DND-41 (cell line): ENCODE results near the gene CNST.

ENCODE experiments used
- ATAC-seq: fragments of 200-7000 bp; cut with Tn5 transposase; 3 replicates; pipeline ENCODE4 v1.9.1; 2021; ENCODE audit warnings: low read depth; ENCODE audit not compliant: insufficient read depth
- DNase-seq: peaks from one replicate; pipeline ENCODE4 v3.0.0-alpha.2; 2020
- H2AFZ ChIP-seq: 2 replicates; pipeline ENCODE4 v1.6.0; 2012; ENCODE audit warnings: low read depth, low read length
- H3K27ac ChIP-seq: 2 replicates; pipeline ENCODE4 v1.5.1; 2012; ENCODE audit warnings: low read length, inconsistent platforms
- H3K27me3 ChIP-seq: fragments of 200-600 bp; sonication (generic); 2 replicates; pipeline ENCODE4 v1.6.0; 2012; ENCODE audit warnings: low read length, mild to moderate bottlenecking, inconsistent platforms; ENCODE audit not compliant: insufficient read depth, poor library complexity
- H3K36me3 ChIP-seq: 2 replicates; pipeline ENCODE4 v1.5.1; 2012; ENCODE audit warnings: low read length, inconsistent platforms; ENCODE audit not compliant: insufficient read depth
- H3K4me1 ChIP-seq: 2 replicates; pipeline ENCODE4 v1.5.1; 2012; ENCODE audit warnings: mild to moderate bottlenecking, low read length; ENCODE audit not compliant: insufficient read depth
- H3K4me2 ChIP-seq: 2 replicates; pipeline ENCODE4 v1.6.0; 2012; ENCODE audit warnings: mild to moderate bottlenecking, moderate library complexity, low read length, inconsistent platforms; ENCODE audit not compliant: insufficient read depth
- H3K4me3 ChIP-seq, 2 experiments: fragments of 200-600 bp in 1 of 2; shearing (Covaris generic) in 1 of 2; 2 replicates each; pipeline ENCODE4 v1.5.1; 2012 to 2016; ENCODE audit warnings: inconsistent platforms in 2 of 2, low read length in 2 of 2, mild to moderate bottlenecking in 2 of 2, low read depth in 1 of 2, moderate library complexity in 1 of 2
- H3K79me2 ChIP-seq: 2 replicates; pipeline ENCODE4 v1.6.0; 2012; ENCODE audit warnings: low read length, inconsistent platforms; ENCODE audit not compliant: insufficient read depth
- H3K9ac ChIP-seq: 2 replicates; pipeline ENCODE4 v1.6.0; 2012; ENCODE audit warnings: low read depth, mild to moderate bottlenecking, inconsistent platforms, low read length, moderate library complexity
- H3K9me3 ChIP-seq: 2 replicates; pipeline ENCODE4 v1.5.1; 2012; ENCODE audit warnings: low read length, moderate library complexity, mild to moderate bottlenecking, inconsistent platforms; ENCODE audit not compliant: insufficient read depth, severe bottlenecking
- H4K20me1 ChIP-seq: 2 replicates; pipeline ENCODE4 v1.6.0; 2012; ENCODE audit warnings: low read length; ENCODE audit not compliant: insufficient read depth
- EZH2 ChIP-seq: IDR thresholded peaks from 3 replicates; pipeline ENCODE4 v1.6.1; 2012; ENCODE audit warnings: borderline replicate concordance, low read depth, mild to moderate bottlenecking, moderate library complexity, low read length, inconsistent platforms; ENCODE audit not compliant: severe bottlenecking
- TF ChIP-seq, protein P1 (sequence below): IDR thresholded peaks from 2 replicates; pipeline ENCODE4 v1.5.1; 2012; ENCODE audit warnings: borderline replicate concordance, low read length, moderate library complexity, mild to moderate bottlenecking; ENCODE audit not compliant: poor library complexity, severe bottlenecking; ENCODE audit errors: extremely low read depth

Gene CNST

GRCh38 chr1:246680190-246680589, 113.9 kb downstream of the CNST start:
- Histone ChIP-seq H2AFZ (no peak overlapping the region), H3K4me2 (no peak overlapping the region), H3K9ac (no peak overlapping the region), H3K4me1 (no peaks in the 10 kb centered on the region), H3K4me3 (no peak overlapping the region), H4K20me1 (no peaks in the 10 kb centered on the region), H3K27me3 (no peaks in the 10 kb centered on the region), H3K36me3 (no peaks in the 10 kb centered on the region), H3K27ac (no peak overlapping the region), H3K9me3 (no peaks in the 10 kb centered on the region), H3K79me2 (no peaks in the 10 kb centered on the region)
- TF ChIP-seq, protein P1, sequence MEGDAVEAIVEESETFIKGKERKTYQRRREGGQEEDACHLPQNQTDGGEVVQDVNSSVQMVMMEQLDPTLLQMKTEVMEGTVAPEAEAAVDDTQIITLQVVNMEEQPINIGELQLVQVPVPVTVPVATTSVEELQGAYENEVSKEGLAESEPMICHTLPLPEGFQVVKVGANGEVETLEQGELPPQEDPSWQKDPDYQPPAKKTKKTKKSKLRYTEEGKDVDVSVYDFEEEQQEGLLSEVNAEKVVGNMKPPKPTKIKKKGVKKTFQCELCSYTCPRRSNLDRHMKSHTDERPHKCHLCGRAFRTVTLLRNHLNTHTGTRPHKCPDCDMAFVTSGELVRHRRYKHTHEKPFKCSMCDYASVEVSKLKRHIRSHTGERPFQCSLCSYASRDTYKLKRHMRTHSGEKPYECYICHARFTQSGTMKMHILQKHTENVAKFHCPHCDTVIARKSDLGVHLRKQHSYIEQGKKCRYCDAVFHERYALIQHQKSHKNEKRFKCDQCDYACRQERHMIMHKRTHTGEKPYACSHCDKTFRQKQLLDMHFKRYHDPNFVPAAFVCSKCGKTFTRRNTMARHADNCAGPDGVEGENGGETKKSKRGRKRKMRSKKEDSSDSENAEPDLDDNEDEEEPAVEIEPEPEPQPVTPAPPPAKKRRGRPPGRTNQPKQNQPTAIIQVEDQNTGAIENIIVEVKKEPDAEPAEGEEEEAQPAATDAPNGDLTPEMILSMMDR, result no peak
- TF ChIP-seq EZH2, result no peak
- no peak for ATAC-seq
- no peak for DNase-seq

DNA sequence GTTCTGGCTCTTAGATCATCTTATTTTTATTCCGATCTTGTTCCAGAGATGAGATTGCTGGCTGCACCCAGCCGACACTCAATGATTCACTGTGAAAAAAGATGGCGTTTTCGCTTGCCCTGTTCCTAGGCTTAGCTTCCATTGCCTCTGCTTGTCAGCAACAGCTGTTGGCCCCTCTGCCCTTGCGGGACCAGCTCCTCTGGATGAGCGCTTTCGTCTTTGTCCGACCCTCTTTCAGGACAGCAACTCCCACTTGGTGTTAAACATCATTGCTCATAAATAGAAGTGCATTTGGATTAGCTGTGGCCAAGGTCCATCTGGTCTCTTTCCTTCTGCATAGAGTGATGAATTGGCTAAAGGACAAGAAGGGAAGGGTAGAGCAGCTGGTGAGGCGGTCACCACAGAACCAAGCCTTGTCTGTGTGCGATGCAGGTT, 114.5 kb downstream of the CNST start:
- H3K79me2 ChIP-seq, result no peaks in the 10 kb centered on the region
- no peaks in the 10 kb centered on the region for H3K4me1 ChIP-seq
- DNase-seq (no peak), ATAC-seq (no peak)
- H3K9ac ChIP-seq, result no peak overlapping the region
- H3K27me3 ChIP-seq, result no peaks in the 10 kb centered on the region
- no peak overlapping the region for H3K27ac ChIP-seq
- no peak overlapping the region for H2AFZ ChIP-seq
- H3K36me3 ChIP-seq, result no peaks in the 10 kb centered on the region
- no peak overlapping the region for H3K4me3 ChIP-seq
- no peaks in the 10 kb centered on the region for H3K9me3 ChIP-seq
- no peaks in the 10 kb centered on the region for H4K20me1 ChIP-seq
- TF ChIP-seq, protein P1, result no peak
- no peak for TF ChIP-seq EZH2
- H3K4me2 ChIP-seq, result no peak overlapping the region

DNA sequence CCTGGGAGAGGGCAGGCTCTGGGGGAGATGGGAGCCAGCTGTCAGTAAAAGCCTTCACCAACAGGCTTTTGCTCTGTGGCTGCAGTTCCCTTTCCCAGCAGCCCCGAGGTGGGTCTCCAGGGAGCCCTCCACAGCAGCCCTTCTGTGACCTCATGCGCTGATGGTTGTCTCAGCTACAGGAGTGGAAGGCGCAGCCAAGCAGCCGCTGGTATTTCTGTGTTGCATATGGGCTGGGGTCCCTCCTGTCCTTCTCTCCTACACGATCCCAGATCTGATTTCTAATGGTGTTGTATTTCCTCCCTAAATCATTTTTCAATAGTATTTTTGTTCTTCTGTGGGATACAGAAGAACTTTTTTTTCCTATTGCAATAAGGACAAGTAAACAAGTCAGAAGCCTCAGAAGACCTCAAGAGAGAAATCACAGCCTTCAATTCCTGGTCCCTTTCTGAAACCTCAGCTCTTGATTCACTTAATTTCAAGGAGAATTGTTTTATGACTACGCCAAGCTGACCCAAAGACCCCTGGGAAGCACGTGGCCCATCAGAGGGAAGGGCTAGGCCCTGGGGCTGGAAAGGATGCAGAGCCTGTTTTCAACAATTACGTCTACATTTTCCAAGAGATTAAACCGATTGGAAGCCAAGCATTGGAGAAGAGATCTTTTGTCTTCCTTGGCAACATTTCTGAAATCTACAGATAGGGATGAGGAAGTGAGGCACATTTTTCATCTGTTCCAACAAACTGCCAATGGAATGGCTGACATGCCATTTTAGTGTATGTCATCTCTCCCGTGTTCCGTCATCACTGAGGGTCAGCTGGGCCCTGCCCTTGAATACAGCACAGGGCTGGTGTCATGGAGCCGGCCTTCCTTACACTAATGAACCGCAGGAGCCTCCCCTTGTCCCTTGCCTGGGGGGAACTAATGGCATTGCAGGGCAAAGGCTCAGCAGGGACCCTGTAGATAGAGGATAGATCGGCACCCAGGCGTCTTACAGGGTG, 115.9 kb downstream of the CNST start:
- ATAC-seq (peak; percentile 62), DNase-seq (no peak)
- Histone ChIP-seq H3K4me2 (no peak overlapping the region), H3K9ac (no peak overlapping the region), H4K20me1 (no peaks in the 10 kb centered on the region), H3K36me3 (no peaks in the 10 kb centered on the region), H3K27ac (no peak overlapping the region), H3K4me1 (no peaks in the 10 kb centered on the region), H3K27me3 (no peaks in the 10 kb centered on the region), H3K79me2 (no peaks in the 10 kb centered on the region), H3K4me3 (no peak overlapping the region), H3K9me3 (no peaks in the 10 kb centered on the region), H2AFZ (no peak overlapping the region)
- TF ChIP-seq, protein P1, result no peak
- TF ChIP-seq EZH2, result no peak
